HEK293 (cell line): ENCODE data around the gene BCAS3.
A peak's percentile ranks its signal among the peaks of the same experiment; 100 is the strongest.

ENCODE experiments used
- GLI4 ChIP-seq: fragments of 450-650 bp; formaldehyde crosslinking; IDR thresholded peaks from 2 replicates; pipeline ENCODE4 v1.5.1; 2016; ENCODE audit warnings: missing biosample characterization, missing genetic modification characterization
- KLF1 ChIP-seq: fragments of 450-650 bp; formaldehyde crosslinking; IDR thresholded peaks from 2 replicates; pipeline ENCODE4 v1.5.1; 2016; ENCODE audit warnings: missing biosample characterization, missing genetic modification characterization
- MEIS1 ChIP-seq: sonication (generic); formaldehyde crosslinking; IDR thresholded peaks from 2 replicates; pipeline ENCODE4 v1.8.1; 2022; ENCODE audit warnings: missing genetic modification reagents, mild to moderate bottlenecking, borderline replicate concordance
- SP2 ChIP-seq: fragments of 450-650 bp; formaldehyde crosslinking; IDR thresholded peaks from 2 replicates; pipeline ENCODE4 v1.5.1; 2016; ENCODE audit warnings: missing biosample characterization, missing genetic modification characterization
- SP3 ChIP-seq: fragments of 450-650 bp; formaldehyde crosslinking; IDR thresholded peaks from 2 replicates; pipeline ENCODE4 v1.5.1; 2016; ENCODE audit warnings: missing biosample characterization, missing genetic modification characterization
- ZBTB1 ChIP-seq: fragments of 450-650 bp; formaldehyde crosslinking; IDR thresholded peaks from 2 replicates; pipeline ENCODE4 v1.5.1; 2016; ENCODE audit warnings: missing biosample characterization, missing genetic modification characterization
- ZBTB8A ChIP-seq: fragments of 450-650 bp; formaldehyde crosslinking; IDR thresholded peaks from 2 replicates; pipeline ENCODE4 v1.5.1; 2016; ENCODE audit warnings: missing biosample characterization, missing genetic modification characterization
- ZNF335 ChIP-seq: fragments of 450-650 bp; formaldehyde crosslinking; conservative IDR thresholded peaks from 2 replicates; pipeline ENCODE4 v1.5.1; 2016; ENCODE audit warnings: missing biosample characterization, missing genetic modification characterization
- ZNF416 ChIP-seq: fragments of 450-650 bp; formaldehyde crosslinking; IDR thresholded peaks from 2 replicates; pipeline ENCODE4 v1.5.1; 2016; ENCODE audit warnings: missing biosample characterization, missing genetic modification characterization
- ZNF561 ChIP-seq: fragments of 450-650 bp; IDR thresholded peaks from 2 replicates; pipeline ENCODE4 v1.5.1; 2018; ENCODE audit warnings: missing biosample characterization, missing genetic modification characterization, borderline replicate concordance
- ZNF610 ChIP-seq: fragments of 450-650 bp; formaldehyde crosslinking; IDR thresholded peaks from 2 replicates; pipeline ENCODE4 v1.5.1; 2016; ENCODE audit warnings: missing biosample characterization, missing genetic modification characterization, borderline replicate concordance
- ZNF623 ChIP-seq: fragments of 450-650 bp; formaldehyde crosslinking; IDR thresholded peaks from 2 replicates; pipeline ENCODE4 v1.5.1; 2016; ENCODE audit warnings: missing biosample characterization, missing genetic modification characterization
- ZNF658 ChIP-seq: fragments of 450-650 bp; formaldehyde crosslinking; IDR thresholded peaks from 2 replicates; pipeline ENCODE4; 2016; ENCODE audit warnings: missing biosample characterization, missing genetic modification characterization
- ZNF707 ChIP-seq: fragments of 450-650 bp; formaldehyde crosslinking; IDR thresholded peaks from 2 replicates; pipeline ENCODE4 v1.5.1; 2016; ENCODE audit warnings: missing biosample characterization, missing genetic modification characterization
- ZNF747 ChIP-seq: fragments of 450-650 bp; formaldehyde crosslinking; IDR thresholded peaks from 2 replicates; pipeline ENCODE4 v1.5.1; 2016; ENCODE audit warnings: missing biosample characterization, missing genetic modification characterization
- ZNF830 ChIP-seq: fragments of 450-650 bp; IDR thresholded peaks from 2 replicates; pipeline ENCODE4 v1.5.0; 2018; ENCODE audit warnings: missing biosample characterization, missing genetic modification characterization, low read depth, mild to moderate bottlenecking, moderate library complexity
- ZXDB ChIP-seq: fragments of 450-650 bp; formaldehyde crosslinking; IDR thresholded peaks from 2 replicates; pipeline ENCODE4 v1.5.1; 2016; ENCODE audit warnings: missing biosample characterization, missing genetic modification characterization
- TF ChIP-seq, protein P1 (sequence below): fragments of 450-650 bp; formaldehyde crosslinking; conservative IDR thresholded peaks from 2 replicates; pipeline ENCODE4 v1.5.1; 2016; ENCODE audit warnings: low read depth, missing biosample characterization, missing genetic modification characterization
- TF ChIP-seq, protein P2 (sequence below): fragments of 450-650 bp; formaldehyde crosslinking; IDR thresholded peaks from 2 replicates; pipeline ENCODE4 v1.5.1; 2016; ENCODE audit warnings: missing biosample characterization, missing genetic modification characterization
- TF ChIP-seq, protein P3 (sequence below): fragments of 450-650 bp; formaldehyde crosslinking; IDR thresholded peaks from 2 replicates; pipeline ENCODE4 v1.5.1; 2017; ENCODE audit warnings: missing biosample characterization, missing genetic modification characterization
- TF ChIP-seq, protein P4 (sequence below): fragments of 450-650 bp; formaldehyde crosslinking; IDR thresholded peaks from 2 replicates; pipeline ENCODE4 v1.5.1; 2016; ENCODE audit warnings: missing biosample characterization, missing genetic modification characterization
- TF ChIP-seq, protein P5 (sequence below): fragments of 450-650 bp; formaldehyde crosslinking; IDR thresholded peaks from 2 replicates; pipeline ENCODE4 v1.5.1; 2017; ENCODE audit warnings: missing biosample characterization, missing genetic modification characterization

The BCAS3 gene

DNA sequence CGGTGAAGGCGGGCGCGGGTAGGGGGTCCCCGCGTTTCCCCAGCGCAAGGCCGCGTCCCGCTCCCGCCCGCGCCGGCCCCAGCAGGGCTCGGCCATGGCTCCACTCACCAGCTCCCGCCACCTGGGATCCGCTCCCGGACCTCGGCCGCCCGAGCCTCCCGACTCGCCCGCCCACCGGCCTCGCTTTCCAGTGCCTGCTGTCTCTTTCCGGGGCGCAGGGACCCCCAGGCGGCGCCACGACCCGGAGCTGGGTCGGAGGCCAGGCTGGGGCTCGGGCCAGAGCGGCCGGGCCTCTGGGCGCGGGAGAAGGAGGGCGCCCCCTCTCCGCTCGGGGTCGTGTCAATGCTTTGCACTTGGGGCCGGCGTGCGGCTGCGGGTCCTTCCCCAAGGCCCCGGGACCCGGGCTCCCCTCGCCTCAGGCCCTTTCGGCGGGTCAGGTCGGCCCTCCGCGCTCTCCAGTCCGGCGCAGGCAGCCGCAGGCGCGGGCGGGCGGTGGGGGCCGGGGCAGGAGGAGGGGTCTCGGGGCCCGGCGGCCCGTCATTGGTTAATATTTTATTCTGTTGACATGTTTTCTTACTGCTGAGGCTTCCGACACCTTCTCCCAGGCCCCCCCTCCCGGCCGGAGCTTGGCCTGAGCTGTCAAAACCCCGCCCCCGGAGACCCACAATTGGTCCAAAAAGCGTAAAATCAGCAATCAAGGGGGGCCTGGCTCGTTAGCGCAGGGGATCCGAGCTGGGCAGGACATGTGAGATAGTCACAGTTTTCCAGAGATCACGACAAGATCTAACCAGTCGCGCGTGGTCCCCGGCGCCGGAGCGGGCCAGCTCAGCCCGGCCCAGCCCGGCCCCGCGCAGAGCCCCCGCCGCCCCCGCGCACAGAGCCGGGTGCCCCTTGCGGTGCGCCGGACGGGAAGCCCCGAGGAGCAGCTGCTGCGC lies 721.7 kb downstream of the BCAS3 start, which contains the start of gene TBX2 (continued):
- peak; percentile 37 for TF ChIP-seq ZXDB (tag by site-specific recombination)
- no peak for TF ChIP-seq ZNF416 (tag by site-specific recombination)
- no peak for TF ChIP-seq ZNF707 (tag by site-specific recombination)
- TF ChIP-seq, protein P1, sequence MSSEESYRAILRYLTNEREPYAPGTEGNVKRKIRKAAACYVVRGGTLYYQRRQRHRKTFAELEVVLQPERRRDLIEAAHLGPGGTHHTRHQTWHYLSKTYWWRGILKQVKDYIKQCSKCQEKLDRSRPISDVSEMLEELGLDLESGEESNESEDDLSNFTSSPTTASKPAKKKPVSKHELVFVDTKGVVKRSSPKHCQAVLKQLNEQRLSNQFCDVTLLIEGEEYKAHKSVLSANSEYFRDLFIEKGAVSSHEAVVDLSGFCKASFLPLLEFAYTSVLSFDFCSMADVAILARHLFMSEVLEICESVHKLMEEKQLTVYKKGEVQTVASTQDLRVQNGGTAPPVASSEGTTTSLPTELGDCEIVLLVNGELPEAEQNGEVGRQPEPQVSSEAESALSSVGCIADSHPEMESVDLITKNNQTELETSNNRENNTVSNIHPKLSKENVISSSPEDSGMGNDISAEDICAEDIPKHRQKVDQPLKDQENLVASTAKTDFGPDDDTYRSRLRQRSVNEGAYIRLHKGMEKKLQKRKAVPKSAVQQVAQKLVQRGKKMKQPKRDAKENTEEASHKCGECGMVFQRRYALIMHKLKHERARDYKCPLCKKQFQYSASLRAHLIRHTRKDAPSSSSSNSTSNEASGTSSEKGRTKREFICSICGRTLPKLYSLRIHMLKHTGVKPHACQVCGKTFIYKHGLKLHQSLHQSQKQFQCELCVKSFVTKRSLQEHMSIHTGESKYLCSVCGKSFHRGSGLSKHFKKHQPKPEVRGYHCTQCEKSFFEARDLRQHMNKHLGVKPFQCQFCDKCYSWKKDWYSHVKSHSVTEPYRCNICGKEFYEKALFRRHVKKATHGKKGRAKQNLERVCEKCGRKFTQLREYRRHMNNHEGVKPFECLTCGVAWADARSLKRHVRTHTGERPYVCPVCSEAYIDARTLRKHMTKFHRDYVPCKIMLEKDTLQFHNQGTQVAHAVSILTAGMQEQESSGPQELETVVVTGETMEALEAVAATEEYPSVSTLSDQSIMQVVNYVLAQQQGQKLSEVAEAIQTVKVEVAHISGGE (tag by site-specific recombination) = peak; percentile 44; the same call in 1 of the 2 replicates
- TF ChIP-seq SP3 (tag by site-specific recombination) = peak; percentile 26; the same call in 1 of the 2 replicates
- peak; percentile 86 for TF ChIP-seq ZNF335 (tag by site-specific recombination)
- peak; percentile 73 for TF ChIP-seq SP2
- no peak for TF ChIP-seq MEIS1 (CRISPR knock-in tag)
- TF ChIP-seq, protein P2, sequence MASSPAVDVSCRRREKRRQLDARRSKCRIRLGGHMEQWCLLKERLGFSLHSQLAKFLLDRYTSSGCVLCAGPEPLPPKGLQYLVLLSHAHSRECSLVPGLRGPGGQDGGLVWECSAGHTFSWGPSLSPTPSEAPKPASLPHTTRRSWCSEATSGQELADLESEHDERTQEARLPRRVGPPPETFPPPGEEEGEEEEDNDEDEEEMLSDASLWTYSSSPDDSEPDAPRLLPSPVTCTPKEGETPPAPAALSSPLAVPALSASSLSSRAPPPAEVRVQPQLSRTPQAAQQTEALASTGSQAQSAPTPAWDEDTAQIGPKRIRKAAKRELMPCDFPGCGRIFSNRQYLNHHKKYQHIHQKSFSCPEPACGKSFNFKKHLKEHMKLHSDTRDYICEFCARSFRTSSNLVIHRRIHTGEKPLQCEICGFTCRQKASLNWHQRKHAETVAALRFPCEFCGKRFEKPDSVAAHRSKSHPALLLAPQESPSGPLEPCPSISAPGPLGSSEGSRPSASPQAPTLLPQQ (tag by site-specific recombination) = 0 out of 2 replicates have a peak, but pooled peaks have one; percentile 28
- TF ChIP-seq, protein P3, sequence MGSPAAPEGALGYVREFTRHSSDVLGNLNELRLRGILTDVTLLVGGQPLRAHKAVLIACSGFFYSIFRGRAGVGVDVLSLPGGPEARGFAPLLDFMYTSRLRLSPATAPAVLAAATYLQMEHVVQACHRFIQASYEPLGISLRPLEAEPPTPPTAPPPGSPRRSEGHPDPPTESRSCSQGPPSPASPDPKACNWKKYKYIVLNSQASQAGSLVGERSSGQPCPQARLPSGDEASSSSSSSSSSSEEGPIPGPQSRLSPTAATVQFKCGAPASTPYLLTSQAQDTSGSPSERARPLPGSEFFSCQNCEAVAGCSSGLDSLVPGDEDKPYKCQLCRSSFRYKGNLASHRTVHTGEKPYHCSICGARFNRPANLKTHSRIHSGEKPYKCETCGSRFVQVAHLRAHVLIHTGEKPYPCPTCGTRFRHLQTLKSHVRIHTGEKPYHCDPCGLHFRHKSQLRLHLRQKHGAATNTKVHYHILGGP (tag by site-specific recombination) = no peak
- no peak for TF ChIP-seq ZNF658 (tag by site-specific recombination)
- TF ChIP-seq ZNF623 (tag by site-specific recombination) = no peak
- TF ChIP-seq ZNF830 = no peak
- no peak for TF ChIP-seq GLI4 (tag by site-specific recombination)
- TF ChIP-seq ZNF561 = peak; percentile 59; the same call in 1 of the 2 replicates
- TF ChIP-seq, protein P4, sequence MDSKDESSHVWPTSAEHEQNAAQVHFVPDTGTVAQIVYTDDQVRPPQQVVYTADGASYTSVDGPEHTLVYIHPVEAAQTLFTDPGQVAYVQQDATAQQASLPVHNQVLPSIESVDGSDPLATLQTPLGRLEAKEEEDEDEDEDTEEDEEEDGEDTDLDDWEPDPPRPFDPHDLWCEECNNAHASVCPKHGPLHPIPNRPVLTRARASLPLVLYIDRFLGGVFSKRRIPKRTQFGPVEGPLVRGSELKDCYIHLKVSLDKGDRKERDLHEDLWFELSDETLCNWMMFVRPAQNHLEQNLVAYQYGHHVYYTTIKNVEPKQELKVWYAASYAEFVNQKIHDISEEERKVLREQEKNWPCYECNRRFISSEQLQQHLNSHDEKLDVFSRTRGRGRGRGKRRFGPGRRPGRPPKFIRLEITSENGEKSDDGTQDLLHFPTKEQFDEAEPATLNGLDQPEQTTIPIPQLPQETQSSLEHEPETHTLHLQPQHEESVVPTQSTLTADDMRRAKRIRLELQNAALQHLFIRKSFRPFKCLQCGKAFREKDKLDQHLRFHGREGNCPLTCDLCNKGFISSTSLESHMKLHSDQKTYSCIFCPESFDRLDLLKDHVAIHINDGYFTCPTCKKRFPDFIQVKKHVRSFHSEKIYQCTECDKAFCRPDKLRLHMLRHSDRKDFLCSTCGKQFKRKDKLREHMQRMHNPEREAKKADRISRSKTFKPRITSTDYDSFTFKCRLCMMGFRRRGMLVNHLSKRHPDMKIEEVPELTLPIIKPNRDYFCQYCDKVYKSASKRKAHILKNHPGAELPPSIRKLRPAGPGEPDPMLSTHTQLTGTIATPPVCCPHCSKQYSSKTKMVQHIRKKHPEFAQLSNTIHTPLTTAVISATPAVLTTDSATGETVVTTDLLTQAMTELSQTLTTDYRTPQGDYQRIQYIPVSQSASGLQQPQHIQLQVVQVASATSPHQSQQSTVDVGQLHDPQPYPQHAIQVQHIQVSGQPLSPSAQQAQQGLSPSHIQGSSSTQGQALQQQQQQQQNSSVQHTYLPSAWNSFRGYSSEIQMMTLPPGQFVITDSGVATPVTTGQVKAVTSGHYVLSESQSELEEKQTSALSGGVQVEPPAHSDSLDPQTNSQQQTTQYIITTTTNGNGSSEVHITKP = peak; percentile 69
- TF ChIP-seq ZNF747 (tag by site-specific recombination) = no peak
- TF ChIP-seq ZNF610 (tag by site-specific recombination) = no peak
- no peak for TF ChIP-seq KLF1 (tag by site-specific recombination)
- TF ChIP-seq ZBTB1 (tag by site-specific recombination) = no peak
- peak; percentile 51; the same call in 1 of the 2 replicates for TF ChIP-seq ZBTB8A (tag by site-specific recombination)
- TF ChIP-seq, protein P5, sequence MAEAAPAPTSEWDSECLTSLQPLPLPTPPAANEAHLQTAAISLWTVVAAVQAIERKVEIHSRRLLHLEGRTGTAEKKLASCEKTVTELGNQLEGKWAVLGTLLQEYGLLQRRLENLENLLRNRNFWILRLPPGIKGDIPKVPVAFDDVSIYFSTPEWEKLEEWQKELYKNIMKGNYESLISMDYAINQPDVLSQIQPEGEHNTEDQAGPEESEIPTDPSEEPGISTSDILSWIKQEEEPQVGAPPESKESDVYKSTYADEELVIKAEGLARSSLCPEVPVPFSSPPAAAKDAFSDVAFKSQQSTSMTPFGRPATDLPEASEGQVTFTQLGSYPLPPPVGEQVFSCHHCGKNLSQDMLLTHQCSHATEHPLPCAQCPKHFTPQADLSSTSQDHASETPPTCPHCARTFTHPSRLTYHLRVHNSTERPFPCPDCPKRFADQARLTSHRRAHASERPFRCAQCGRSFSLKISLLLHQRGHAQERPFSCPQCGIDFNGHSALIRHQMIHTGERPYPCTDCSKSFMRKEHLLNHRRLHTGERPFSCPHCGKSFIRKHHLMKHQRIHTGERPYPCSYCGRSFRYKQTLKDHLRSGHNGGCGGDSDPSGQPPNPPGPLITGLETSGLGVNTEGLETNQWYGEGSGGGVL (tag by site-specific recombination) = no peak; the same call in 1 of the 2 replicates
